ENCODE data around the gene ZPLD1.

GRCh38 chr3:102464261-102464660 lies 29.4 kb downstream of the ZPLD1 start:
- no peak for TF ChIP-seq CTCF (IDR thresholded peaks at IDR 0.05)
- no peak for TF ChIP-seq POLR2AphosphoS5 (IDR thresholded peaks at IDR 0.05; ENCODE audit: low read depth, low read length)
- TF ChIP-seq REST (IDR thresholded peaks at IDR 0.05; ENCODE audit: insufficient read depth in 1 of 2, low read depth in 2 of 2, low read length in 1 of 2): no peak
- TF ChIP-seq SIN3A (IDR thresholded peaks at IDR 0.05; ENCODE audit: borderline replicate concordance, insufficient read depth, low read depth, low read length): no peak

All from Panc1 (cell line).